ENCODE measurements around the gene NPIPB6.

NPIPB6 gene

DNA sequence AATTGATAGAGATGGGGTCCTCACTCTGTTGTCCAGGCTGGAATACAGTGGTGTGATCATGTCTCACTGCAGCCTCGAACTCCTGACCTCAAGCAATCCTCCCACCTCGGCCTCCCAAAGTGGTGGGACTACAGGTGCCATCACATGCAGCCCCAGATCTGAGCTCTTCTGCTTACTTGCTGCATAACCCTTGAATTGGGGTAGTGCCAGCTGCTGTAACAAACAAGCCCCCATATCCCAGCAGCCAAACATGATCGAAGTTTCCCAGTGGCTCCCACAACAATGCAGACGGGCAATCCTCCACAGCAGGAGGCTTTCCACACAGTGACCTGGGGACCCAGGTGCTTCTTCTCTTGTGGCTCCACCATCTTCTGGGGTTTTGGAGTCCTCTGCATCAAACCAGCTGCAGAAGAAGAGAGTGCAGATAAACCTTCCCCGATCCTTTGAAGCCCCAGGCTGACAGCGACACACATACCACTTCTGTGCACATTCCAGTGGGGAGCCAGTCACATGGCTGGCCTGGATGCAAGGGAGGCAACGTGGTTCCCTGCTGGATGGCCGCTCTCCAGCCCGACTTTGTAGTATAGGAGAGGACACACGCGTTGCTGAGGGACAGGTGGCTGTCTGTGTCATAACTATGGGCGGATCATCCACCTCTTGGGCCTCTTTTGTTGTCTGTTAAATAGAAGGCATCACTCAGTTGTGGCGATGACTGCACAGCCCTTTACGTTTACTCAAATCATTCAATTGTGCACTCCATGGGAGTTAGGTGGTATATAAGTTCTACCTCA, 54.3 kb downstream of the NPIPB6 start:
- TF ChIP-seq EZH2phosphoT487 (IDR thresholded peaks at IDR 0.05; ENCODE audit: low read depth) = no peak
- no peak for TF ChIP-seq CTCF (IDR thresholded peaks at IDR 0.05; ENCODE audit: low read depth, low read length)
- Histone ChIP-seq H3K9me3 (ENCODE audit: insufficient read depth, low read length) (no peaks in the 10 kb centered on the region), H2AFZ (ENCODE audit: low read depth, low read length) (no peak overlapping the region), H3K27ac (ENCODE audit: low read length) (no peak overlapping the region), H3K36me3 (replicated peaks; ENCODE audit: low read depth, low read length) (no peaks in the 10 kb centered on the region), H3K4me1 (ENCODE audit: low read length) (no peaks in the 10 kb centered on the region), H3K79me2 (ENCODE audit: low read length) (no peaks in the 10 kb centered on the region), H3K4me3 (ENCODE audit: low read length) (no peak overlapping the region), H4K20me1 (ENCODE audit: insufficient read depth, low read length) (no peaks in the 10 kb centered on the region), H3K4me2 (ENCODE audit: low read length) (no peak overlapping the region), H3K9ac (ENCODE audit: low read length) (no peak overlapping the region), H3K27me3 (ENCODE audit: low read depth, low read length) (no peaks in the 10 kb centered on the region)

- no peaks in the 10 kb centered on the region for H4K20me1 ChIP-seq (ENCODE audit: insufficient read depth, low read length)
- H3K4me1 ChIP-seq (ENCODE audit: low read length) = no peaks in the 10 kb centered on the region
- H3K79me2 ChIP-seq (ENCODE audit: low read length) = no peaks in the 10 kb centered on the region
- H2AFZ ChIP-seq (ENCODE audit: low read depth, low read length) = no peak overlapping the region
- H3K4me3 ChIP-seq (ENCODE audit: low read length) = no peak overlapping the region
- H3K4me2 ChIP-seq (ENCODE audit: low read length) = no peak overlapping the region
- TF ChIP-seq CTCF (IDR thresholded peaks at IDR 0.05; ENCODE audit: low read depth, low read length) = no peak
- TF ChIP-seq EZH2phosphoT487 (IDR thresholded peaks at IDR 0.05; ENCODE audit: low read depth) = no peak
- H3K9ac ChIP-seq (ENCODE audit: low read length) = no peak overlapping the region
- no peaks in the 10 kb centered on the region for H3K9me3 ChIP-seq (ENCODE audit: insufficient read depth, low read length)
- no peak overlapping the region for H3K27ac ChIP-seq (ENCODE audit: low read length)
- no peaks in the 10 kb centered on the region for H3K27me3 ChIP-seq (ENCODE audit: low read depth, low read length)
- no peaks in the 10 kb centered on the region for H3K36me3 ChIP-seq (replicated peaks; ENCODE audit: low read depth, low read length)
These were observed 55.4 kb downstream of the NPIPB6 start for GRCh38 chr16:28307936-28308335.

- Histone ChIP-seq H2AFZ (ENCODE audit: low read depth, low read length) (no peak overlapping the region), H3K4me2 (ENCODE audit: low read length) (no peak overlapping the region), H3K4me3 (ENCODE audit: low read length) (no peak overlapping the region), H3K36me3 (replicated peaks; ENCODE audit: low read depth, low read length) (no peaks in the 10 kb centered on the region), H3K9me3 (ENCODE audit: insufficient read depth, low read length) (no peaks in the 10 kb centered on the region), H3K79me2 (ENCODE audit: low read length) (no peaks in the 10 kb centered on the region), H3K27me3 (ENCODE audit: low read depth, low read length) (peaks cover 11% of the 10 kb centered on the region), H3K27ac (ENCODE audit: low read length) (no peak overlapping the region), H3K9ac (ENCODE audit: low read length) (no peak overlapping the region), H4K20me1 (ENCODE audit: insufficient read depth, low read length) (no peaks in the 10 kb centered on the region), H3K4me1 (ENCODE audit: low read length) (no peaks in the 10 kb centered on the region)
- no peak for TF ChIP-seq EZH2phosphoT487 (IDR thresholded peaks at IDR 0.05; ENCODE audit: low read depth)
- TF ChIP-seq CTCF (IDR thresholded peaks at IDR 0.05; ENCODE audit: low read depth, low read length) = no peak
These were observed 59.1 kb downstream of the NPIPB6 start for GRCh38 chr16:28304214-28304613.

DNA sequence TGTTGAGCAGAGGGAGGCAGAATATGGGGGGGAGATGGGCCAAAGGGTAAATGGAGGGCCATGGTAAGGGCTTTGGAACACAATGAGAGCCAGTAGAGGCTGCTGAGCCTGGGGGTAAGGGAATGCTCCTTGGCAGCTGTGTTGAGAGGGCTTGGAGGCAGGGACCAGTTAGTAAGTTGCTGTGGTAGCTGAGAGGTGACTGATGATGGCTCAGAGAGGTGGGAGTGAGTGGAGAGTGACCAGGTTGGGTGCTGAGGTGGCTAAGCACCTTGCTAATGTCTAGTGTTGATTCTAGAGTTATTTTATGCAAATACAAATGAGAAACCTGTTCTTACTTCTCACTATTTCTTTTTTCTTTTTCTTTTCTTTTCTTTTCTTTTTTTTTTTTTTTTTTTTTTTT, 60.2 kb downstream of the NPIPB6 start:
- Histone ChIP-seq H3K4me3 (ENCODE audit: low read length) (no peak overlapping the region), H3K4me2 (ENCODE audit: low read length) (no peak overlapping the region), H3K79me2 (ENCODE audit: low read length) (no peaks in the 10 kb centered on the region), H3K9ac (ENCODE audit: low read length) (no peak overlapping the region), H3K27me3 (ENCODE audit: low read depth, low read length) (peaks cover 11% of the 10 kb centered on the region), H3K36me3 (replicated peaks; ENCODE audit: low read depth, low read length) (no peaks in the 10 kb centered on the region), H4K20me1 (ENCODE audit: insufficient read depth, low read length) (no peaks in the 10 kb centered on the region), H3K4me1 (ENCODE audit: low read length) (no peaks in the 10 kb centered on the region), H2AFZ (ENCODE audit: low read depth, low read length) (no peak overlapping the region), H3K27ac (ENCODE audit: low read length) (no peak overlapping the region), H3K9me3 (ENCODE audit: insufficient read depth, low read length) (no peaks in the 10 kb centered on the region)
- TF ChIP-seq CTCF (IDR thresholded peaks at IDR 0.05; ENCODE audit: low read depth, low read length) (no peak), EZH2phosphoT487 (IDR thresholded peaks at IDR 0.05; ENCODE audit: low read depth) (no peak)
